Articular chondrocyte of knee joint (primary cell): ENCODE measurements around the gene RBSN. TPM values are rescaled to one million over a fixed set of nuclear protein-coding genes. Genes with fewer than 3 reads are reported as not detected.

Experiments used
- total RNA-seq: library from RNA; depleted of rRNA; stranded (reverse); fragments of >200 nt; gene quantifications from 2 replicates; pipeline ENCODE4 v1.2.3, GENCODE V29; 2012

RBSN gene
- total RNA-seq, result 32.1 and 32.9 TPM in 2 replicates

GRCh38 chr3:15098503-15099363, at the start of gene RBSN:
TSS of gene RBSN (minus strand) at chr3:15099148. CDS start at chr3:15096120, 3,028 bp downstream.

DNA sequence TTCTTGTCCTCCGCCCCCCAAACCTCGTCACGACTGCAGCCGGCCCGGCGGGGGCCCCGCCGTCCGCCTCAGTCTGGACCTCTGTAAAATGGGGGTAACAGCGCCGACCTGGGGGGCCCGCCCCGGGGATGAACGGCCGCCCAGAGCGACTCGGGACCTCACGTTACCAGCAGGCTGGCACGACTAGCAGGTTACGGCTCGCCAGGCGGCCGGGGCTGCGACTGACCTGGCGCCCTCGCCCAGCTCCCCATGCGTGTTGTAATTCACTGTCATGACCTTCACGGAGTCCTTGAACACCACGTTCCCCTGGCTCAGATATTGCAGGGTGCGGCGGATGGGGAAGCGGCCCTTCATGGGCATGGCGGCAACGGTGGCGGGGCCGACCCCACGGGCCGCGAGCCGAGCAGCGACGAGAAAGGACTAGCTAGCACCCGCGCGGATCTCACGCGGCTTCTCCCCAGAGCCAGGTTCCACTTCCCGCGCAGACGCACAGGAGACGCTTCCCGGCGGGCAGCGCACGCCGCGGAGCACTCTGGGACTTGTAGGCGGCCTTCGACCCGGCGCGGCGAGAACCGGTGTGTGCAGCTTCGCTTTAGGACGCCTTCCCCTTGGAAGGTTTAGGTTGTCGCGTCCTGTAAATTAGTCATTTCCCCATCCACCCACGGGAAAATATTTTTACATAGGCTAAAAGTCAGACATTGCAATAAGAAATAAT, 34.0 kb downstream of the RBSN start, which contains the start of gene MRPS25:
MRPS25 (minus strand) TSS at position 481 of the 715 bp plus-strand sequence; CDS start at position 360, 121 bp downstream.

Other genes starting within 250 kb of the RBSN start
- gene NR2C2, start 151.6 kb downstream of the RBSN start, total RNA-seq, result 37.1 and 39.7 TPM in 2 replicates
- gene MRPS25, start 33.8 kb downstream of the RBSN start, total RNA-seq, result 9.7 and 14.2 TPM in 2 replicates
- 45.2 and 46.9 TPM in 2 replicates for gene CAPN7, start 107.1 kb upstream of the RBSN start, total RNA-seq
- gene SH3BP5, start 233.4 kb upstream of the RBSN start, total RNA-seq, result 31.7 and 35.0 TPM in 2 replicates